NCI-H82 treated with DMSO at 0.1 percent for 48 hours (cell line): ENCODE results near the gene IFI27.
"Not testable (repeated sequence)": the region's sequence is repeated elsewhere in the genome, so short reads cannot be mapped to it uniquely, and the experiment has no call there.

Source experiments
- DNase-seq: peaks from one replicate; lab custom pipeline; 2025; ENCODE audit not compliant: unreplicated experiment; lab: John Stamatoyannopoulos, UW

IFI27 gene

DNA sequence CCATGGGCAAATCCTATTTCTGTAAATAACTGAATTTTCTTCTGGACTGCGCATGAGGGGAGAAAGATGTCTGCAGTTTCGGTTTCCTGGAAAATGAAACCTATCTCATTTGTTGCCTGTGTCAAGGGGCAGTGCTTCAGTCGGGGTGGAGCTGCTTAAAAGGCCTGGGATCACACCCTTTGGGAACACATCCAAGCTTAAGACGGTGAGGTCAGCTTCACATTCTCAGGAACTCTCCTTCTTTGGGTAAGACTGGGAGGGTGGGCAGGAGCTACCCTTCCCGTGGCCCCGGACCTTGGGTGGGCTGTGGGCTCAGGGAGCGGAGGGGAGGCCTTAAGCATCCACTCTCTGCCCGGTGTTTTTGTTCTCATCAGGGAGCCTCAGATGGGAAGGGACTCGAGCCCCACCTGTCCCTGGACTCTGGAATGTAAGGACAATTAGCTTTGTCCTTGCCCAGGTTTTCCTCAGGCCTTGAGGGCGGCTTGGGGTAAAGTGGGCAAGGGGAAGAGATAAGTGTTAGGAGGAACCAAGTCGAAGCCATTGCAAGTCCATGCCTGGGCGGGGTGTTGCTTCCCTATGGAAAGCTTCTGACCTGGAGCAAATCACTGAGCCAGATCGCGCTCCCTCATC lies at the start of gene IFI27:
Gene IFI27, plus strand, starts transcription at position 185 of the 630 bp plus-strand sequence.
- no peak for DNase-seq

- no peak for DNase-seq
These were observed 48.1 kb upstream of the IFI27 start for GRCh38 chr14:94062344-94062940.

- DNase-seq, result peak; percentile 3
These were observed 44.4 kb upstream of the IFI27 start for GRCh38 chr14:94066089-94066676.

DNA sequence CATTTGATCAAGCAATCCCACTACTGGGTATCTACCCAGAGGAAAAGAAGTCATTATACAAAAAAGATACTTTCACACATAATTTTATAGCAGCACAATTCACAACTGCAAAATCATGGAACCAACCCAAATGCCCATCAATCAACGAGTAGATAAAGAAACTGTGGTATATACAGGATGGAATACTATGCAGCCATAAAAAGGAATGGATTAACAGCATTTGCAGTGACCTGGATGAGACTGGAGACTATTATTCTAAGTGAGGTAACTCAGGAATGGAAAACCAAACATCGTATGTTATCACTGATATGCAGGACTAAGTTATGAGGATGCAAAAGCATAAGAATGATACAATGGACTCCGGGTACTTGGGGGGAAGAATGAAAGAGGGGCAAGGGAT lies 38.5 kb upstream of the IFI27 start:
- DNase-seq, result not testable (repeated sequence)

- DNase-seq, result no peak
These were observed 36.0 kb upstream of the IFI27 start for GRCh38 chr14:94074534-94074933.

DNA sequence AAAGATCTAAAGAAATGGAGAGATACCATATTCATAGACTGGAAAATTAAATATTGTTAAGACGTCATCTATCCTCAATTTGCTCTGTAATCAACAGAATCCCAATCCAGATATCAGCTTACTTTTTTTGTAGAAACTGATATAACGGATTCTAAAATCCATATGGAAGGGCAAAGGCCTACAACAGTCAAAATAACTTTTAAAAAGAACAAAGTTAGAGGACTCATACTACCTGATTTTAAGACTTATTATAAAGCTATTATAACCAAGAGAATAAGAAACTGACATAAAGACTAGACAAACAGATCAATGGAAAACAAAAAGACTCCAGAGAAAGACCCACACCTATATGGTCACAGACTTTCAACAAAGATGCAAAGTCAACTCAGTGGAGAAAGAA lies 35.5 kb upstream of the IFI27 start:
- no peak for DNase-seq

DNA sequence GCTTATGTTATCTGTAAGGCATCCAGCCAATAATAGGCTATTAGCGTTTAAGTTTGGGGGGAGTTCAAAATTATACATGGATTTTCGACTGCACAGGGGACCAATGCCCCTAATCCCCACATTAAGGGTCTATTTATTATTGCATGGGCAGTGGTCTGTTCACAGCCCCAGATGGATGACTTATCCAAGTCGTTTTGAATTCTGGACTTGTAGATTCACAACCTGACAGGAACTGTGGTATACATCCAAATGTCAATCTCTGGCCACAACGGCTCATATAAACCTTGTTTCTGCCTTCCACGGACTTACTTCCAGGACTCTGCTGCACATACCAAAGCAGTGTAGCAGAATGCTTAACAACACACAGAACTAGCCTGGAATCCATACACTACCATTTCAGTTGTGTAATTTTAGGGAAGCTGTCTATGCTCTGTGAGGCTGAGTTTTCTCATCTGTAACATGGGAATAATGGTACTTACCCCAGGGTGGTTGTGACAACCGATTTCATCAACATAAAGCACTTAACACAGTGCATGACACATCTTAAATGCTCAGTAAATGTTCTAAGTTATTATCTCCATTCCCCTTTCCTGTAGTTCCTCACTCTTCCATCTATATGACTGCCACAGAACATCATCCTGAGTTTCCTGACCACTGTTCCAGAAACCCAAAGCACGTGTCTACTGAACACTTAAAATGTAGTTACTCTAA lies 33.3 kb upstream of the IFI27 start:
- DNase-seq, result no peak

GRCh38 chr14:94077823-94078222 lies 32.7 kb upstream of the IFI27 start:
- DNase-seq, result no peak

DNA sequence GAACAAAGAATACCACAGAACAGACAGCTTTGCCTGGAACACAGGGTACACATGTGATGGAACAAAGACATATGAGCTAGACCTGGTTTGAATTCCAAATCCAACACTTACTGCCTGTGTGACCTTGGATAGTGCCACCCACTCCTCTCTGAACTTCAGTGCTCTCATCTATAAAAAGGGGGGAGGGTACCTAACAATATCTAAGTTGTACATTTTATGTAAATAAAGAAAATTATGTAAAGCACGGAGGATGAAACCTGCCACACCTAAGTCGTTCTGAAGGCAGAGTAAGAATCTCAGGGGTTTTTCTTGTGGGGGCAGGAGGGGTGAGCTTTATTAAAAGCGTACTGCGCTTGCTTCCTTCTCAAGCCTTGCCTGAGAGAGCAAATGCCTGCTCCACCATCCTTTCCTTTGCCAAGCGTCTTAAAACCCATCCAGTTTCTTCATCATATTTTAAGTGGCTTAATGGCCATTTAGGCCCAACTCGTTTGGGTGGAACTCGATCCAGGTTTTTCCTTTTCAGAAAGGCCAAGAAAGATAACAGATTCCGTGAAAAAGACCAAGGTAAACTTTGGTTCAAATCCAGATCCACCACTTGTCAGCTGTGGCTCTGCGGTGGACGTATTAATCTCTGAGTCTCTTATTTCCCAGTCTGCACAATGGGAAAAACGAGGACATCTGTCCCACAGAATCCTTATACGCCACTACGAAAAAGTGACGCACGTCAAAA lies 30.5 kb upstream of the IFI27 start:
- no peak for DNase-seq

- peak; percentile 52 for DNase-seq
These were observed 29.7 kb upstream of the IFI27 start, which contains the start of the genes DDX24 and IFI27L1 for GRCh38 chr14:94080621-94081385. DDX24 (minus strand) TSS chr14:94081202; CDS start chr14:94079742, 1,460 bp downstream. IFI27L1 (plus strand) TSS chr14:94081310; CDS start chr14:94096938, 15,628 bp downstream.

DNA sequence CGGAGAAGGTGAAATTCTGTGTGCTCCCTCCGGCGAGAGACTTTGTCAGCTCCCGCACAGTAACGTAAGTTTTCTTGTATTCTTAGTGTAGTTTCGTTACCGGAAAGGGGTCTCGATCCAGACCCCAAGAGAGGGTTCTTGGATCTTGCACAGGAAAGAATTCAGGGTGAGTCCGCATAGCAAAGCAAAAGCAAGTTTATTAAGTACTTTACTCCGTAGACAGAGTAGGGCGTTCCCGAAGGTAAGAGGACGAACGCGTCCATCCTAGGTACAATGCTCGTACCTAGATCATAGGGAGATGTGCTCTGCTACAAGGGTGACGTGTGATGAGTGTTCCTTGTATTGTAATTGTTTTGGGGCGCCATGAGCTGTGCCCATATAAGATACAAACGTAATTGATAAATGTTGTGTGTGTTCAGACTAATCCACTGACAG lies 29.1 kb upstream of the IFI27 start:
- no peak for DNase-seq

- no peak for DNase-seq
These were observed 22.6 kb upstream of the IFI27 start for GRCh38 chr14:94087891-94088290.

DNA sequence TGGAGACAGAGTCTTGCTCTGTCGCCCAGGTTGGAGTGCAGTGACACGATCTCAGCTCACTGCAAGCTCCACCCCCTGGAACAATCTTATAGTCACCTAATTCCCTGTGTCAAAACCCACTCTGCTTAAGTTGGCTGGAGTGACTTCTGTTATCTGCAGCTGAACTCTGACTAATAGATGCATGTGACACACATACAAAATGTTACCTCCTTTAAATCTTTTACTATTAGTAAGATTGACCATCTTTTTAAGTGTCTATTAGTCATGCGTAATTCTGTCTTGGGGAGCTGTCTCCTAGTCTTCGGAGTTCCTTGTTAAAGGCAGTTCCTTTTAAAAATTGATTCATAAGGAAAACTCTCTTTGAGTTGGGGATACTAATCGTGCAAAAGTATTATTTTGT lies 22.0 kb upstream of the IFI27 start:
- no peak for DNase-seq

GRCh38 chr14:94089479-94089878 lies 21.1 kb upstream of the IFI27 start:
- no peak for DNase-seq

DNA sequence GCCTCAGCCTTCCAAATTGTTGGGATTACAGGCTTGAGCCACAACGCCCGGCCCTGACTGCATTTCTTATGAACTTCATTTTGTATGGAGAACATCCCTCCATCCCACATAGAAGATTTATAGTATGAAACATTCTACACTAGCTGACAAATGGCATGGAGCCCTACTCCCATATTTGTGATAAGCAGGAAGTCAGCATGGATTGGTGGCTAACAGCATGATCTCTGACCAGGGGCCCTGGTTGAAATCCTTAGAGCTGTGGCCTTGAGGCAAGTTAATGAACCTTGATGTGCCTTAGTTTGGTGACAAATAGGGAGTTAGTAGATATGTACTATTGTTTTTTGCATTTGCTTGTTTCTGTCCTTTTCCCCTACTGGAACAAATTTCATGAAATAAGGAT lies 17.1 kb upstream of the IFI27 start:
- DNase-seq, result no peak

DNA sequence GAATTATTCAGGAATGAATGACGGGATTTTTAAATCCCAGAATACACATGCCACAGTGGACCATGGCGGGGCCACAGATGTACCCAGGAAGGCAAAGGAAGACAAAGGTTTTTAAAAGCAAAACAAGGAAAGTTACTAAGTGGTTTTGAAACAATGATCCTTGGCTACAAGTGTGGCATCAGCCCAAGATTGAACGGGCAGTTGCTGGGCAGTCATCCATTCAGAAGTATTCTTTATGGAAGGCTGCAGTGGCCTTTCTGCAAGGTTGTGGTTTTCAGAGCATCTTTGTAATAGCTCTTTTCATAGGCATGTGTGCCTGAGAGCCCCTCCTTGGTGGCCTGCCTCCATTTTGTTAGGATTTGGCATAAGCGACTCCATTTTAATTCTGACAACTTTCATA lies 13.4 kb upstream of the IFI27 start:
- no peak for DNase-seq

DNA sequence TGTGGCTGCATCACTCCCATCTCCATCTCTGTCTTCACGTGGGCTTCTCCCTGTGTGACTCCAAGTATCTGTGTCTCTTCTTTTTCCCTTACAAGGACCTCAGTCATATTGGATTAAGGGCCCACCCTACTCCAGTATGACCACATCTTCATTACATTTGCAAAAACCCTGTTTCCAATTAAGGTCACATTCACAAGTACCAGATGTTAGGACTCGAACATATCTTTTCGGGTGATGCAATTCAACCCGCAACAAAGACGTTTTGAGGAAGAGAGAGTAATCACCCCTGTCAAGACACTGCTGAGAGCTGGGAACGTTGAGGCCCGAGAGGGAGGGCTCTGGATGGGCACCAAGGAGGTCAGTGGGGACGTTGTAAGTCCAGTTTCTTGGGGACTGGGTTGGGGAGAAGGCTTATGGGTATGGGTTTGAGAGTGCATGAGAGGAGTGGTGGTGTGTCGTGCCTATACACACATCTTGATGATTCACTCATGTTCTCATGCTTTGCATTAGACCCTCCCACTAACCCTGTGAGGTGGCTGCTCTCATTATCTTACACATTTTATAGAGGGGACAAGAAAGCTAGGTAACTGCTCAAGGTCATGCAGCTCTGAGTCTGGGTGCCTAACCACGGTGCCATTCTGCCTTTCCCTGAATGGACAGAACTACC lies 12.1 kb upstream of the IFI27 start:
- no peak for DNase-seq

- no peak for DNase-seq
These were observed 11.5 kb upstream of the IFI27 start for GRCh38 chr14:94099006-94099405.

DNA sequence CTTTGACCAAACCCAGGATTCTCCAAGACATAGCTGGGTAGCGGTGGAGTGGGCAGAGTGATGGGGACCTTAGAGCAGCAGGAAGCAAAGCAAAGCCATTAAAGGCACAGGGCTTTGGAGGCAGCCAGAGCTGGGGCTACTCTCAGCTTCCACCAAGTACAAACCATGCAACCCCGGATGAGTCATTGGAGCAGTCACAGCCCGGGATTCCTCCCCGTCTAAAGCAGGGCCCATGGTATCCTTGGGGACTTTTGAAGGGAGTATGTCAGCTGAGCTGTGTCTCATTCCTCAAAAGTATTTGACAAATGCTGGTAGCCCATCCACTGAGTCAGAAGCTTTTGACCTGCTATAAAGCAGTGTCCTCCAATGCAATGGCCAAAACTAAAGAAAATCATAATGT lies 9.7 kb upstream of the IFI27 start:
- DNase-seq, result no peak

GRCh38 chr14:94101748-94102147 lies 8.8 kb upstream of the IFI27 start:
- DNase-seq, result no peak
